Mammary epithelial cell (primary cell): ENCODE measurements around the gene OR6B2.

ENCODE experiments used
- CTCF ChIP-seq, 2 donors: IDR thresholded peaks in 1 of 2; conservative IDR thresholded peaks in 1 of 2; 2 replicates each; pipeline ENCODE4 v1.5.1; 2011 to 2012; ENCODE audit warnings: inconsistent platforms in 2 of 2, low read length in 2 of 2, mild to moderate bottlenecking in 2 of 2, control low read depth in 1 of 2, low read depth in 1 of 2; ENCODE audit not compliant: insufficient read depth in 1 of 2; ENCODE audit errors: extremely low read depth in 1 of 2
- EZH2 ChIP-seq: IDR thresholded peaks from 2 replicates; pipeline ENCODE4 v1.6.1; 2012; ENCODE audit warnings: low read length, inconsistent platforms, borderline replicate concordance

- TF ChIP-seq CTCF (conservative IDR thresholded peaks at IDR 0.05 in 1 of 2, IDR thresholded peaks at IDR 0.05 in 1 of 2; ENCODE audit: extremely low read depth in 1 of 2, insufficient read depth in 1 of 2, low read depth in 1 of 2, low read length in 2 of 2), result peak; percentile 25 to 31
- no peak for TF ChIP-seq EZH2
Observed at GRCh38 chr2:240013343-240013742, 16.9 kb downstream of the OR6B2 start.
